OCI-LY7 (cell line): ENCODE data around the gene GALNT12. TPM values are rescaled to one million over a fixed set of nuclear protein-coding genes. Genes with fewer than 3 reads are reported as not detected.

ENCODE experiments used
- BruUV-seq: library from RNA; stranded (reverse); fragments of 400-500 nt; replicated peaks from 2 replicates; lab custom pipeline; 2021; lab: Mats Ljungman, UMichigan
- CTCF ChIA-PET: fragments of 300-600 bp; sonication (Branson Sonifier 250); formaldehyde crosslinking; loops from one replicate; lab custom pipeline; 2022; ENCODE audit warnings: antibody characterized with exemption; ENCODE audit not compliant: unreplicated experiment; lab: Charles Lee
- POLR2A ChIA-PET: fragments of 300-600 bp; sonication (Branson Sonifier 250); formaldehyde crosslinking; loops from one replicate; lab custom pipeline; 2022; ENCODE audit warnings: antibody characterized with exemption; lab: Charles Lee
- DNase-seq: peaks from one replicate; pipeline ENCODE4 v3.0.0-alpha.2; 2015; ENCODE audit warnings: low spot score
- H2AFZ ChIP-seq: fragments of 200-600 bp; sonication (generic), shearing (Covaris generic); 2 replicates; pipeline ENCODE4 v1.6.1; 2014; ENCODE audit warnings: mild to moderate bottlenecking, antibody characterized with exemption, low read length, moderate library complexity
- H3K27ac ChIP-seq: fragments of 200-600 bp; sonication (generic); 2 replicates; pipeline ENCODE4 v1.5.1; 2014; ENCODE audit warnings: mixed run types, low read depth, mild to moderate bottlenecking, moderate library complexity, low read length, inconsistent platforms; ENCODE audit not compliant: poor library complexity, severe bottlenecking
- H3K36me3 ChIP-seq: fragments of 200-600 bp; sonication (generic); 2 replicates; pipeline ENCODE4 v1.6.1; 2014; ENCODE audit warnings: mild to moderate bottlenecking, antibody characterized with exemption, low read length, moderate library complexity, mixed read lengths; ENCODE audit not compliant: insufficient read depth
- H3K4me1 ChIP-seq: fragments of 200-600 bp; sonication (generic); 2 replicates; pipeline ENCODE4 v1.5.1; 2014; ENCODE audit warnings: mild to moderate bottlenecking, low read length; ENCODE audit not compliant: insufficient read depth, poor library complexity, severe bottlenecking
- H3K4me2 ChIP-seq: fragments of 200-600 bp; sonication (generic); 2 replicates; pipeline ENCODE4 v1.6.1; 2014; ENCODE audit warnings: mild to moderate bottlenecking, low read length
- H3K4me3 ChIP-seq: fragments of 200-600 bp; sonication (generic); 2 replicates; pipeline ENCODE4 v1.5.1; 2014; ENCODE audit warnings: mild to moderate bottlenecking, low read depth, low read length; ENCODE audit not compliant: poor library complexity, severe bottlenecking
- H3K79me2 ChIP-seq: fragments of 200-600 bp; sonication (generic); 2 replicates; pipeline ENCODE4 v1.6.1; 2016; ENCODE audit warnings: low read depth, mild to moderate bottlenecking, low read length, moderate library complexity, mixed read lengths; ENCODE audit not compliant: insufficient read depth
- H3K9me2 ChIP-seq: fragments of 200-600 bp; sonication (generic); 2 replicates; pipeline ENCODE4 v1.6.1; 2016; ENCODE audit warnings: mild to moderate bottlenecking, low read length, mixed read lengths; ENCODE audit not compliant: insufficient read depth
- H3K9me3 ChIP-seq: fragments of 200-600 bp; sonication (generic); 2 replicates; pipeline ENCODE4 v1.6.1; 2014; ENCODE audit warnings: mild to moderate bottlenecking, mixed run types, low read length, mixed read lengths
- H4K20me1 ChIP-seq: fragments of 200-600 bp; sonication (generic); 2 replicates; pipeline ENCODE4 v1.6.1; 2014; ENCODE audit warnings: mild to moderate bottlenecking, antibody characterized with exemption, low read length, moderate library complexity, mixed read lengths; ENCODE audit not compliant: insufficient read depth
- CTCF ChIP-seq: fragments of 200-600 bp; sonication (generic); conservative IDR thresholded peaks from 2 replicates; pipeline ENCODE4 v1.5.1; 2014; ENCODE audit warnings: mild to moderate bottlenecking, antibody characterized with exemption, low read length, moderate library complexity, mixed read lengths
- EZH2phosphoT487 ChIP-seq: fragments of 200-600 bp; sonication (generic); IDR thresholded peaks from 2 replicates; pipeline ENCODE4 v1.6.1; 2018; ENCODE audit warnings: low read depth, borderline replicate concordance, mild to moderate bottlenecking, mixed run types, antibody characterized with exemption, low read length, moderate library complexity, mixed read lengths
- intact Hi-C: fragments of 100-400 bp; cut with micrococcal nuclease; formaldehyde crosslinking; loops from one replicate; pipeline ENCODE4 v1.10.0; 2022; ENCODE audit not compliant: unreplicated experiment
- total RNA-seq, 2 experiments: library from RNA; depleted of rRNA in 1 of 2; stranded (reverse); fragments of >200 nt in 1 of 2; shearing (Covaris generic) in 1 of 2; gene quantifications; 2 replicates each; pipeline ENCODE4 v1.2.3, GENCODE V29; 2014 to 2022

The GALNT12 gene
- total RNA-seq, 2 experiments from 2014 or later: 5.5 to 9.7 TPM

- Histone ChIP-seq H3K36me3 (no peaks in the 10 kb centered on the region), H3K4me2 (no peak overlapping the region), H3K9me3 (no peaks in the 10 kb centered on the region), H3K4me3 (no peak overlapping the region), H3K4me1 (no peaks in the 10 kb centered on the region), H4K20me1 (no peaks in the 10 kb centered on the region), H3K9me2 (no peaks in the 10 kb centered on the region), H3K79me2 (no peaks in the 10 kb centered on the region), H3K27ac (no peak overlapping the region), H2AFZ (no peak overlapping the region)
- no TSS peak for BruUV-seq
- TF ChIP-seq CTCF (no peak), EZH2phosphoT487 (no peak)
- ChIA-PET CTCF (no interaction called here), POLR2A (no interaction called here)
- intact Hi-C loops: no loop called here
- DNase-seq: no peak
Measured at GRCh38 chr9:98832768-98833089, 25.3 kb downstream of the GALNT12 start.

GRCh38 chr9:98833090-98833956, 25.9 kb downstream of the GALNT12 start:
- ChIA-PET POLR2A (no interaction called here), CTCF (no interaction called here)
- no peaks in the 10 kb centered on the region for H3K36me3 ChIP-seq
- no peaks in the 10 kb centered on the region for H3K4me1 ChIP-seq
- no peak overlapping the region for H2AFZ ChIP-seq
- no peaks in the 10 kb centered on the region for H3K79me2 ChIP-seq
- H3K4me3 ChIP-seq: no peak overlapping the region
- DNase-seq: no peak
- BruUV-seq: no TSS peak
- no peak overlapping the region for H3K27ac ChIP-seq
- TF ChIP-seq CTCF (no peak), EZH2phosphoT487 (no peak)
- H3K9me2 ChIP-seq: no peaks in the 10 kb centered on the region
- H4K20me1 ChIP-seq: no peaks in the 10 kb centered on the region
- no peaks in the 10 kb centered on the region for H3K9me3 ChIP-seq
- H3K4me2 ChIP-seq: no peak overlapping the region
- intact Hi-C loops: no loop called here

GRCh38 chr9:98834386-98834785, 26.9 kb downstream of the GALNT12 start:
- intact Hi-C loops: no loop called here
- ChIA-PET CTCF (no interaction called here), POLR2A (no interaction called here)
- H3K79me2 ChIP-seq: no peaks in the 10 kb centered on the region
- no peaks in the 10 kb centered on the region for H3K36me3 ChIP-seq
- H3K9me3 ChIP-seq: no peaks in the 10 kb centered on the region
- BruUV-seq: no TSS peak
- no peak for DNase-seq
- no peak overlapping the region for H3K4me2 ChIP-seq
- no peak overlapping the region for H3K4me3 ChIP-seq
- no peaks in the 10 kb centered on the region for H3K4me1 ChIP-seq
- no peak overlapping the region for H2AFZ ChIP-seq
- TF ChIP-seq CTCF (no peak), EZH2phosphoT487 (no peak)
- H3K9me2 ChIP-seq: no peaks in the 10 kb centered on the region
- no peaks in the 10 kb centered on the region for H4K20me1 ChIP-seq
- no peak overlapping the region for H3K27ac ChIP-seq
